Forelimb muscle (tissue), 1 donor: ENCODE results near the gene CRYBG1. TPM values are rescaled to one million over a fixed set of nuclear protein-coding genes. Genes with fewer than 3 reads are reported as not detected.
"Not testable (repeated sequence)": the region's sequence is repeated elsewhere in the genome, so short reads cannot be mapped to it uniquely, and the experiment has no call there.

ENCODE experiments used
- DNase-seq: peaks from one replicate; pipeline ENCODE4 v3.0.0-alpha.2; 2013; ENCODE audit warnings: low read depth
- polyA plus RNA-seq: library from polyadenylated mRNA; unstranded; fragments of 120-200 nt; gene quantifications from one replicate; pipeline ENCODE4 v1.2.1, GENCODE V29; 2013; ENCODE audit not compliant: insufficient read length

Gene CRYBG1
- polyA plus RNA-seq, 1 donor, result 2.0 TPM

GRCh38 chr6:106496823-106497222 is 136.3 kb downstream of the CRYBG1 start:
- DNase-seq, result no peak

DNA sequence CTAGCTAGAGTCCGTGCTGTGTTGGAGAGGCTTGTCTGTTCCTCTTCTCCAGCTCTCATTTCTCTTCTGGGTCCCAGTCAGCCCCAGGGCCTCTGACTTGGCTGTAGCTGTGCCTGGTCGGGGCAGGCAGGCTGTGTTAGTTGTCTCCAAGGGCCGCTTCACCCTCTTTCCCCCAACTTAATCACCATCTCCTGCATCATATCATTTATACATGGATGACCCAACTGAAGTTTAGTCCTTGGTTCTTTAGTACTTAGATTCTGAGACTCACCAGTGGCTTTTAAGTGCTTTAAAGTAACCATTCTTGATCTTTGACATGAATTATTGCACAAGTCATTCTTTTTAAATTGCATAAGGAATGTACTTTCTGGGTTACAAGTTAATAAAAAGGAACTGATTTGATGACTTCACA is 141.4 kb downstream of the CRYBG1 start:
- no peak for DNase-seq

GRCh38 chr6:106502559-106502958 is 142.0 kb downstream of the CRYBG1 start:
- no peak for DNase-seq

GRCh38 chr6:106508277-106508676 is 147.8 kb downstream of the CRYBG1 start:
- DNase-seq, result no peak

DNA sequence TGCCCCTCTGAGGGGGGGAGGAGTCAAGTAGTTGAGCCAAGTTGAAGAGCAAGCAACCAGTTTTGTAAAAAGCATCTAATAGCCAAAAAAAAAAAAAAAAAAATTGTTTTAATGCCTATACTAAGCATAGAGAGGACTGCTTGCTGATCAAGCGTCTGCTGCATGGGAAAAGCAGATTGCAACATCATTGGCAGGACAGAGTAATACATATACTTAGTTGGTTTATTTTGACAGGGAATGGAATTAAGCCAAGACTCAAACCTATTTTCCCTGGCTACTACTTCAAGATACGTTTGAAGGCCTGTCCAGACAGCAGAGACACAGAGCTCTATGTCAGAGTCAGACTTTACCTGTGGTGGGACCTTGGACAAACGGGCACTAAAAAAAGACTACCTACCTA is 148.3 kb downstream of the CRYBG1 start:
- no peak for DNase-seq

- no peak for DNase-seq
Measured at GRCh38 chr6:106509420-106510089, 149.0 kb downstream of the CRYBG1 start.

DNA sequence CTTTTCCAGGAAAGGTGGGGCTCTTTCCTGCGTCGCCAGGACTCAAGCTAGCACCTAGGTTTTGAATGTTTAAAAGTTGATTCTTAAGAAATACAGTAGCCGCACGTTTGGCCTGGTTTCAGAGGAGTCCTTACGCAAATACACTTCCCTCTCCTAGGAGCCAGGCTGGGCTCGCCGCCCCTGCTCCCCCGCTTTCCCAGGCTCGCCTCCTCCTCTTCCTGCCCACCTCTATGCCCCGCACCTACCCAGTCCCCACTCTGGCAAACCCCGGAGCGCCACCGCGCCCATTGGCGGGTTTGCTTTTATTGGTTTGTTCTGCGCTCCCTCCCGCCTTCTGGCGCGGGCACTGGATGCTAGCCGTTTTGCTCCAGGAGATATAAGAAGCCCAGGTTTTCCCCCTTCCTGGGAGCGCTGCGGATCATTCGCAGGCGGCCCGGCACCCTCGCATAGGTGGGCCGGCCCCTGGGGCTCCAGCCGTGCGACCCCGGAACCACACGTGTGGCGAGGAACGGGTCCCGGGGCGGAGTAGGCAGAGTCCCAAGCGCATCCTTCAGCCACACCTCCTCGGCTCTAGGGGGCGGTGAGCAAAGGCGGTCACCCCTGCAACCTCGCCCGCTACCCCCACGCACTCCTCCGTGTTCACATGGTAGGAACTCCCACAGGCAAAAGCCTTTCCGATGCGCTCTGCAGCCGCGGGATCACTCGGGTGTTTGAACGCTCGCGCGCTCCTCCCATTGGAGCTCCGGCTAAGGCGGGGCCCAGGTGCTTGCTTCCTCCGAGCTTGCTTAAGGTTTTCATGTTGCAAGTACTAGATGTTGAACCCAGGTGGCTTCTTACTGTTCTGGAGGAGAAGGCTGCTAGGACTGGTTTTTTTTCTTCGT is 149.8 kb downstream of the CRYBG1 start:
- DNase-seq, result no peak

DNA sequence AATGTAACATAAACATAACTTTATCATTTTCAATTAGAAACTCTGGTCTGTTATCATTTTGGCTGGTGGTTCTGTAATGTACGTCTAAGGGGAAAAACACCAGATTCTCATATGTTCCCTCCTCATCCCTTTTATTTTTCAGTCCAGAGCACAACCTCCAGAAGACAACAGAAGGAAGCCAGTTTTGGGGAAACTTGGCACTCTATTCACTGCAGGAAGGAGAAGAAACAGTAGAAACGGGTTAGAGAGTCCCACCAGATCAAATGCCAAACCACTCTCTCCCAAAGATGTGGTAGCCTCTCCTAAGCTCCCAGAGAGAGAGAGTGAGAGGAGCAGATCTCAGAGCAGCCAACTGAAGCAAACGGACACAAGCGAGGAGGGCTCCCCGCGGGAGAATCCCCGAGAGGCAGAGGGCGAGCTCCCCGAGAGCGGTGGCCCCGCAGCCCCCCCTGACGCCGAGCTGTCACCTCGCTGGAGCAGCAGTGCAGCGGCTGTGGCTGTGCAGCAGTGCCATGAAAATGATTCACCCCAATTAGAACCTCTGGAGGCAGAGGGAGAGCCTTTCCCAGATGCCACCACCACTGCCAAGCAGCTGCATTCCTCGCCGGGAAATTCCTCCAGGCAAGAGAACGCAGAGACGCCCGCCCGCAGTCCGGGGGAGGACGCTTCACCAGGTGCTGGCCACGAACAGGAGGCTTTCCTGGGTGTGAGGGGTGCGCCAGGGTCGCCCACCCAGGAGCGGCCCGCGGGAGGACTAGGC is 151.0 kb downstream of the CRYBG1 start:
- DNase-seq, result no peak

DNA sequence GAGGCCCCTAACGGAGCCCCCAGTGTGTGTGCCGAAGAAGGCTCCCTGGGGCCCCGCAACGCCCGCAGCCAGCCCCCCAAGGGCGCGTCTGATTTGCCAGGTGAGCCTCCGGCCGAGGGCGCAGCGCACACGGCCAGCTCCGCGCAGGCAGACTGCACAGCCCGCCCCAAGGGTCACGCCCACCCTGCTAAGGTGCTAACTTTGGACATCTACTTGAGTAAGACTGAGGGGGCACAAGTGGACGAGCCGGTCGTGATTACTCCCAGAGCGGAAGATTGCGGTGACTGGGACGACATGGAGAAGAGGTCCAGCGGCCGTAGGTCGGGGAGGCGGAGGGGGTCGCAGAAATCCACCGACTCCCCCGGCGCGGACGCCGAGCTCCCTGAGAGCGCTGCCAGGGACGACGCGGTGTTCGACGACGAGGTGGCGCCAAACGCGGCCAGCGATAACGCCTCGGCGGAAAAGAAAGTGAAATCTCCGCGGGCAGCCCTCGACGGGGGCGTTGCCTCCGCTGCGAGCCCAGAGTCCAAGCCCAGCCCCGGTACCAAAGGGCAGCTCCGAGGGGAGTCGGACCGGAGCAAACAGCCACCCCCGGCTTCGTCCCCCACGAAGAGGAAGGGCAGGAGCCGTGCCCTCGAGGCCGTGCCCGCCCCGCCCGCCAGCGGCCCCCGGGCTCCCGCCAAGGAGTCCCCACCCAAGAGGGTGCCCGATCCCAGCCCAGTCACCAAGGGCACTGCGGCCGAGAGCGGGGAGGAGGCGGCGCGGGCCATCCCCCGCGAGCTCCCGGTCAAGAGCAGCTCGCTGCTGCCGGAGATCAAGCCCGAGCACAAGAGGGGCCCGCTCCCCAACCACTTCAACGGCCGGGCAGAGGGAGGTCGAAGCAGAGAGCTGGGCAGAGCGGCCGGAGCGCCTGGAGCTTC is 151.8 kb downstream of the CRYBG1 start:
- no peak for DNase-seq

- DNase-seq, result no peak
Measured at GRCh38 chr6:106512968-106513574, 152.6 kb downstream of the CRYBG1 start.

- no peak for DNase-seq
Measured at GRCh38 chr6:106513808-106514582, 153.5 kb downstream of the CRYBG1 start.

- DNase-seq, result no peak
Measured at GRCh38 chr6:106514583-106514885, 154.0 kb downstream of the CRYBG1 start.

GRCh38 chr6:106515582-106515981 is 155.1 kb downstream of the CRYBG1 start:
- not testable (repeated sequence) for DNase-seq

DNA sequence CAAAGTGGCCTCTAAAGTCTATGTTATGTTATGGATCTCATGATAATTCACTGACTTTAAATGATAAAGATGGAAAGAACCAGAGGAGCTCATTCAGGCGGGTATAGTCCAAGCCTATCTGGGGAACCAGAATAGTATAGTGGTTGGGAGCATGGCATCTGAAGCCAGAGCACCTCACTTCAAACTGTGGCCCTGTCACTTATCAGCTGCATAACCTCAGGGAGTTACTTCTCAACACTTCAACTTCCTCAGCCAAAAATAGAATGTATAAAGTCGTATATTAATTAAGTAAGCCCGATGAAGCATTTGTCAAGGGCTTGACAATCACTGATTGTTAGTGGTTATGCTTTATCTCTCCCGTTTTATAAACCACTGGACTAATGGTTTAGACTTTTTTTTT is 156.1 kb downstream of the CRYBG1 start:
- no peak for DNase-seq

- no peak for DNase-seq
Measured at GRCh38 chr6:106517706-106518105, 157.2 kb downstream of the CRYBG1 start.

DNA sequence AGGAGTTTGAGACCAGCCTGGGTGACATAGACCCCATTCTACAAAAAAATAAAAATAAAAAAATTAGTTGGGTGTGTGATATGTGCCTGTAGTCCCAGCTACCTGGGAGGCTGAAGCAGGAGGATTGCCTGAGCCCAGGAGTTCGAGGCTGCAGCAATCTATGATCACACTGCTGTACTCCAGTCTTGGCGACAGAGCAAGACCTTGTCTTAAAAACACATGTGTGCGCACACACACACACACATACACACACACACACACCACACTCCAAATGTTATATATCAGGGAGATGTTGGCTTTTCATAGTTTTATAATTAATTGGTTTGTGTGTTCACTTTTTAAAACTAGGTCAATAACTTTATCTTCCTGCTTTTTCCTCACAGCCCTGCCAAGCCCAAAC is 158.2 kb downstream of the CRYBG1 start:
- DNase-seq, result no peak

- no peak for DNase-seq
Measured at GRCh38 chr6:106519460-106520394, 159.2 kb downstream of the CRYBG1 start.

GRCh38 chr6:106520711-106521401 is 160.3 kb downstream of the CRYBG1 start:
- DNase-seq, result no peak
